Measurements from ENCODE around the gene DPH7. TPM values are rescaled to one million over a fixed set of nuclear protein-coding genes. Genes with fewer than 3 reads are reported as not detected.
"Not testable (repeated sequence)": the region's sequence is repeated elsewhere in the genome, so short reads cannot be mapped to it uniquely, and the experiment has no call there.

The DPH7 gene
- total RNA-seq, 2 donors from 2014 or later: 44.4 to 46.5 TPM

- Histone ChIP-seq H3K9me3 (no peaks in the 10 kb centered on the region), H3K36me3 (replicated peaks in 1 of 2; ENCODE audit: insufficient read depth in 1 of 2, low read depth in 2 of 2) (no peaks in the 10 kb centered on the region), H3K27me3 (no peaks in the 10 kb centered on the region), H3K4me3 (no peak overlapping the region), H3K27ac (no peak overlapping the region), H3K4me1 (peaks cover 9% of the 10 kb centered on the region)
- no peak for TF ChIP-seq CTCF (IDR thresholded peaks at IDR 0.05)
- TF ChIP-seq POLR2A (IDR thresholded peaks at IDR 0.05): no peak
- no peak for ATAC-seq
- 92 to 96% methylated on average over 5 to 25 of the region's 25 CpGs for WGBS, 2 donors
- DNase-seq: no peak
- intact Hi-C loops (cut with DNase I): no loop called here
Measured at GRCh38 chr9:137543237-137543963, 35.3 kb downstream of the DPH7 start.

DNA sequence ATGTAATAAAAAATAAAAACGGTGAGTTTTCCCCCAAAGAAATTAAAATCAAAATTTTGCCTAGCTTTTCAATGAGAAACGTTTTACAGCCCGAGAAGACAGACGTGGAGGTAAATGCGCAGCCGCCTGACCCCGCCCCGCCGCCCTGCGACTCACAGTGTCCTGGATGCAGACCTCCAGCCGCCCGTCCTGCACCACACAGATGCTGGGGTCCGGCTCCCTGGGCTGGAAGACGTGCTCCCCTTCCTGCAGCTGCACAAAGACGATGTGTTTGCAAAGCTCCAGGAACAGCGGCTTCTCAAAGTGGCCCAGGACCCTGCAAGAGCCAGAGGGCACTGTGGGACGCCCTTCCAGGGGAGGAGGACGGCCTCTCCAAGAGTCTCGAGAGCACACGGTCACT is 36.2 kb downstream of the DPH7 start:
- Histone ChIP-seq H3K27me3 (no peaks in the 10 kb centered on the region), H3K36me3 (replicated peaks in 1 of 2; ENCODE audit: insufficient read depth in 1 of 2, low read depth in 2 of 2) (no peaks in the 10 kb centered on the region), H3K9me3 (no peaks in the 10 kb centered on the region), H3K27ac (no peak overlapping the region), H3K4me3 (no peak overlapping the region), H3K4me1 (no peaks in the 10 kb centered on the region)
- ATAC-seq (no peak), DNase-seq (no peak)
- TF ChIP-seq POLR2A (IDR thresholded peaks at IDR 0.05) (no peak), CTCF (IDR thresholded peaks at IDR 0.05) (no peak)
- intact Hi-C loops (cut with DNase I): no loop called here
- WGBS, 2 donors: 89 to 90% methylated on average over 15 to 20 of the region's 20 CpGs

DNA sequence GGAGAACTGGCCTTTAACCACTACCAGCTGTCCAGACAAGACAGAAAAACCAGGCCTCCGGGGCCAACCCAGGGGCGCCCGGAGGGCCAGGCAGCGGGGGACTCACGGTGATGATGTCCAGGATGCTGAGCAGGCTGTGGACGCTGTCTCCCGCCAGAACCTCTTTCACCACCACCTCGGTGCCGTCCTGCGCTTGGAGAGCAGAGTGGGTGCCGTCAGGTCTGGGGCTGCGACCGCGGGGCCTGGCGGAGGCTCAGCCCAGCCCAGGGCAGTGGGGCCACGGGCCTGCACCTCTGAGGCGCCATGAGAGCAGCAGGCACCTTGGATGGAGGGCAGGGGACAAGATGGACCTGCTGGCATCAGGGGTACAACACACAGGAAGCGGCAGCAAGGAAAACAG is 38.2 kb downstream of the DPH7 start:
- WGBS, 2 donors: 90% methylated on average over 7 to 15 of the region's 18 CpGs
- H3K36me3 ChIP-seq (replicated peaks in 1 of 2; ENCODE audit: insufficient read depth in 1 of 2, low read depth in 2 of 2): no peaks in the 10 kb centered on the region
- TF ChIP-seq CTCF (IDR thresholded peaks at IDR 0.05) (no peak), POLR2A (IDR thresholded peaks at IDR 0.05) (no peak)
- no peaks in the 10 kb centered on the region for H3K9me3 ChIP-seq
- DNase-seq (no peak), ATAC-seq (no peak)
- intact Hi-C loops (cut with DNase I): no loop called here
- H3K4me3 ChIP-seq: no peak overlapping the region
- H3K27me3 ChIP-seq: no peaks in the 10 kb centered on the region
- peaks cover under 1% of the 10 kb centered on the region for H3K4me1 ChIP-seq
- no peak overlapping the region for H3K27ac ChIP-seq

DNA sequence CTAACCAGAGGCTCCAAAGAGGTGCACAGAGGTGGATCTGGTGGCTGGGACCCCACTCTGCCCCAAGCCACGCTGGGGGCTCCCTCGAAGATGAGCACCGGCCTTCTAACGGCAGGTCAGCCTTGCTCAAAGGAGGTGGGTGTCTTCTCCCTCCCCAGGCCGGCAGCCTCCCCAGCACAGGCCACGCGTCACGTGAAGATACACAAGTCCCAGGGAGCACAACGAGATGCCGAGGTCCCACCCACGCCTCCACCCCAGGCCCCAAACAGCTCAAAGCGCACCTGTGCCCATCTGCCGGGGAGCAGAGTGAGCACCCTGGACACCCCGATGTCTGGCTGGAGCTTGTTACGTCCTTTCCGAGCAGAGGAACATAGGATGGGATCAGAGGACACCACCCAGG is 40.7 kb downstream of the DPH7 start:
- peaks cover 13% of the 10 kb centered on the region for H3K4me1 ChIP-seq
- no peaks in the 10 kb centered on the region for H3K9me3 ChIP-seq
- 91 to 94% methylated on average over 7 to 10 of the region's 16 CpGs for WGBS, 2 donors
- TF ChIP-seq POLR2A (IDR thresholded peaks at IDR 0.05) (no peak), CTCF (IDR thresholded peaks at IDR 0.05) (no peak)
- ATAC-seq (no peak), DNase-seq (no peak)
- H3K27ac ChIP-seq: no peak overlapping the region
- intact Hi-C loops (cut with DNase I): no loop called here
- no peaks in the 10 kb centered on the region for H3K36me3 ChIP-seq (replicated peaks in 1 of 2; ENCODE audit: insufficient read depth in 1 of 2, low read depth in 2 of 2)
- H3K4me3 ChIP-seq: no peak overlapping the region
- H3K27me3 ChIP-seq: no peaks in the 10 kb centered on the region

DNA sequence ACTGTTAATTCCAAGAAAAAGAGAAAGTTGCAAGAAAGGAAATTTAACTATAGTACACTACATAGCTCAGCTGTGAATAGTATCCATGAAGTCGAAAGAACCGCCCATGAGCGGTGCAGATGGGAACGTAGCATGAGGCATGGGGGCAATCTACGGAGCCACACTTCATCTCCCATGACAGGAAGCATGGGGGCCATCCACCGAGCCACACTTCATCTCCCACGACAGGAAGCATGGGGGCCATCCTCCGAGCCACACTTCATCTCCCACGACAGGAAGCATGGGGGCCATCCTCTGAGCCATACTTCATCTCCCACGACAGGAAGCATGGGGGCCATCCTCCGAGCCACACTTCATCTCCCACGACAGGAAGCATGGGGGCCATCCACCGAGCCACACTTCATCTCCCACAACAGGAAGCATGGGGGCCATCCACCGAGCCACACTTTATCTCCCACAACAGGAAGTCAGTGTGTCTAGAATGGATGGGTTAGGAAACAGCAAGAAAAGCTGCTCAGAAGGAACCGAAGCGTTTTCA is 42.1 kb downstream of the DPH7 start:
- 75 to 85% methylated on average over 16 of the region's 16 CpGs for WGBS, 2 donors
- DNase-seq; H3K36me3 ChIP-seq (replicated peaks in 1 of 2; ENCODE audit: insufficient read depth in 1 of 2, low read depth in 2 of 2); intact Hi-C loops (cut with DNase I); H3K27me3 ChIP-seq; ATAC-seq; H3K9me3 ChIP-seq; H3K27ac ChIP-seq; H3K4me3 ChIP-seq: not testable (repeated sequence)
- peaks cover 13% of the 10 kb centered on the region for H3K4me1 ChIP-seq
